Panc1 (cell line): ENCODE data around the gene RNF121.

Source experiments
- CTCF ChIP-seq: fragments of 450-650 bp; IDR thresholded peaks from 2 replicates; pipeline ENCODE4 v1.5.1; 2017; ENCODE audit warnings: mild to moderate bottlenecking
- POLR2AphosphoS5 ChIP-seq: IDR thresholded peaks from 2 replicates; pipeline ENCODE4 v1.6.1; 2012; ENCODE audit warnings: mild to moderate bottlenecking, low read depth, low read length, moderate library complexity
- REST ChIP-seq, 2 experiments: IDR thresholded peaks; 2 replicates each; pipeline ENCODE4 v1.6.1; 2011 to 2012; ENCODE audit warnings: low read depth in 2 of 2, control low read depth in 1 of 2, low read length in 1 of 2, mild to moderate bottlenecking in 1 of 2, moderate library complexity in 1 of 2; ENCODE audit not compliant: insufficient read depth in 1 of 2
- SIN3A ChIP-seq: IDR thresholded peaks from 2 replicates; pipeline ENCODE4 v1.6.1; 2012; ENCODE audit warnings: low read depth, mild to moderate bottlenecking, low read length, moderate library complexity, borderline replicate concordance; ENCODE audit not compliant: insufficient read depth
- TCF7L2 ChIP-seq: IDR thresholded peaks from 2 replicates; pipeline ENCODE4 v1.6.1; 2011; ENCODE audit warnings: mild to moderate bottlenecking, low read depth, low read length, inconsistent platforms

DNA sequence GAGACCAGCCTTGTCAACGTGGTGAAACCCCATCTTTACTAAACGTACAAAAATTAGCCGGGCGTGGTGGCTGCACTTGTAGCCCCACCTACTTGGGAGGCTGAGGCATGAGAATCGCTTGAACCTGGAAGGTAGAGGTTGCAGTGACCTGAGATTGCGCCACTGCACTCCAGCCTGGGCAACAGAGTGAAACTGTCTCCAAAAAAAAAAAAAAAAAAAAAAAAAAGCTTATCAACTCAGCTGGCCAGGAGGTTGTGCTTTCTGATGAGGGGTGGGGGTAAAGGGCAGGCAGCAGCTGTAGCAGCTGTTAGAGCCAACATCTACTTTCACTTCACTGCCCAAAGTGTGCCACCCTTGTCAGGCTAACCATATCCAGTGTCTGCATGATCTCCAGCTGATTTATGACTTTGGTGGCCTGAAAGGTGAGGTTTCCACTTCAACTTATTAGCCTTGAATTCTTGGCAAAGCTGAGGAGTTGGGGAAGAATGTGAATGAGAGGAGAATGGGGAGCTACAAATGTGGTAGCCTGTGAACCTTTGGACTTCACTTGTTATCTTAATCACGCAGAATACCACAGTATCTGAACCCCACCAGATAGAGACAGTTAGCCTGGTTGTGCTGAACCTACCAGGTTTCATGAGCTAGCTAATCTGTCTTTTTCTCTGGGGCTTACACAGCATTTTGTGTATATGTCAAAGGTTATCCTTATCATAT is 19.6 kb downstream of the RNF121 start:
- TF ChIP-seq CTCF (no peak), REST (IDR thresholded peaks at IDR 0.05; ENCODE audit: insufficient read depth in 1 of 2, low read depth in 2 of 2, low read length in 1 of 2) (no peak), POLR2AphosphoS5 (no peak), TCF7L2 (no peak), SIN3A (no peak)
